Measurements from ENCODE around the gene CPNE4.

DNA sequence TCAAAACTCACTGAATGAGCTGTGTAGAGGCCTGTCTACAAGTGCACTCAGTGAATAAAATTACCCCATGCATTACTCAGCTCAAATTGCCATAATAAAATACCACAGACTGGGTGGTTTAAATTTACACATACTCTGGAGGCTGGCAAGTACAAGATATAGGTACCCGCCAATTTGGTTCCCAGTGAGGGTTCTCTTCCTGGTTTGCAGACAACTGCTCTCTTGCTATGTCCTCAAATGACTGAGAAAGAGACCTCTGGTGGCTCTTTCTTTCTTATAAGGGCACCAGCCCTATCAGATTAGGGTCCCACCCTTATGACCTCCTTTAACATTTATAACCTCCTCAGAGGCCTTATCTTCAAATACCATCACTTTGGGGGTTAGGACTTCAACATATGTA is 237.0 kb downstream of the CPNE4 start:
- TF ChIP-seq YY1 (IDR thresholded peaks at IDR 0.05; ENCODE audit: insufficient read depth, insufficient read length) (no peak), SUZ12 (IDR thresholded peaks at IDR 0.05; ENCODE audit: extremely low read depth, insufficient read depth, insufficient read length) (no peak)
